ENCODE measurements around the gene ADISSP.

Gene ADISSP

DNA sequence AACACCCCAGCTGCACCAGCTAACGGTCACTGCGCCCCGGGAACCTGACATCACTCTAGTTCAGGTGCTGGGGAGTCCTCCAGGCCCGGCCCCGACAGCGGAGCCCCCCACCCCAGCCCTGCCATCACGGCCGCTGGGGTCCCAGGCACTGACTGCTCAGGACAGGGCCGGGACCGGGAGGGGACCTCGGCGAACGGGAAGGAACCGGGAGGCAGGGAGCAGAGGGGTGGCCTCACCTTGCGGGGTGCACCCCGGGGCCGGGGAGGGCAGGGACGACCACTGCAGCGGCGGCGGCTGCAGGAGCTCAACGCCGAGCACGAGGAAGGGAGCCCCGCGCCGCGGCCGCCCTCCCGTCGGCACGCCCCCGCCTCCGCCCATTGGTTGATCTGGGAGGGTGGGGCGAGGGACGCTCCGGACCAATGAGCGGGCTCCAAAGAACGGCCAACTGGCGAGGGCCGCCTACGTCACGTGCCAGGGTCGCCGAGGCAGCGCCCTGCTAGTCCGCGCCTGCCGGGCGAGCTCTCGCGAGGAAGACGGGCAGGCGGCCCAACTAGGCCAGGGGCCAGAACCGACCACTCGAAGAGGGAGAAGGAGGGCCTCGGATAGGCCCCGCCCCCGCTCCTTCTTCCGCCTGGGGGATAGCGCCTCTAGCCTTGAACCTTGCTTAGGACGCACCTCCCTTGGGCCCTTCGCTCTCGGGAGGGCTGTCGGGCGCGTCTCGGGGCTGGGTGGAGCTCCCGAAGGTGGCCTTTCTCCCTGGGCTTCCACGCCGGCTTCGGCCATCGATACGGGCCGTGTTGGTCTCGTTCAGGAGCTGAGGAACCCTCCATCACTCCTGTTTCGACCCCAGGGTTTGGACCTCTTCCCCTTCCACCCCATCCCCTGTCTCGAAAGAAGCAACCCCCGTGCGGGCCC, at the start of gene ADISSP:
ADISSP (minus strand) TSS at position 327 of the 915 bp plus-strand sequence. CDS start 7,653 bp downstream, outside the sequence.
- peak; percentile 99 for DNase-seq

DNA sequence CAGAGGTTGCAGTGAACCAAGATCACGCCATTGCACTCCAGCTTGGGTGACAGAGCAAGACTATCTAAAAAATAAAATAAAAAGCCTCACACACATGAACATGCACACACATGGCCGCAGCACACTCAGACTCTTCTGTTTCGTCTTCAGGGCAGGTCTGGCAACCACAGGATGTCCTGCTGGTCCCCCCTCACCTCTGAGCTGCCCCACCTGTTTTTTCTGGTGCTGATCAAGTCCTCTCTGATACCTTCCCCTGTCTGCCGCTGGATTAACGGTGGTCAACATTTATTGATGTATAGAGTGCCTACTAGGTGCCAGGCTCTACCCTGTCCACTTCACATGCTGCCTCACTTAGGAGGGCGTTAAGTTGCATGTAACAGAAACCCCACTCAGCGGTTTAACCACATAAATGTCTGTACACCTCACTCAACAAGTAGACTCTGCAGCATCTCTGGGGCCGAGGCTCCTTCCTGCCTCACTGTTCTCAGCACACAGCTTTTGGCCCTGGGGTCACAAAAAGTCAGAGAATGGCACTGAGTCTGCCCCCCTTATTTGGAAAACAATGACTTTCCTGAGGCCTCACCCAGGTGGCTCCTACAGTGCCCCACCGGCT, 48.3 kb upstream of the ADISSP start:
- peak; percentile 22 for DNase-seq

DNA sequence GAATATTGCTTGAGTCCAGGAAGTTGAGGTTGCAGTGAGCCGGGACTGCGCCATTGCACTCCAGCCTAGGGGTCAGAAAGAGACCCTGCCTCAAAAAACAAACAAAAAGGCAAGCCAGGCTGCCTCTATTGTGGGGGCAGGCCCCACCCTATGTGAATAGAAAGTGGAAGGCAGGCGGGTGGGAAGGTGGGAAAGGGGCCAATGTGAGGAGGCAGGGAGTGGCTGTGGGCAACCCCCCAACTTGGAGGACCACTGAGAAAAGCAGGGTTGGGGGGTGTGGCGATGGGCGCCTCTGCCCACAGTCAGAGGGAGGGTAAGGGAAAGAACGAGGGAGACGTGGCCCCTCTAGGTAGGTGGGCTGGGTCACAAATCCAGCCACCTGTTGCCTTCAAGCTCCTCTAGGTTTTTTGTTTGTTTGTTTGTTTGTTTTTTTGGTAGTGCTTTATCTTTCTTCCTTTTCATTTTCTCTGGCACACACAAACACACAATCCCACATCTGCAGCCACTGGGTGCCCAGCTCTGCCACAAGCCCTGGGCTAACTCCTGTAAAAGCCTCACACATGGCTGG, 47.5 kb upstream of the ADISSP start:
- DNase-seq: peak; percentile 7

DNA sequence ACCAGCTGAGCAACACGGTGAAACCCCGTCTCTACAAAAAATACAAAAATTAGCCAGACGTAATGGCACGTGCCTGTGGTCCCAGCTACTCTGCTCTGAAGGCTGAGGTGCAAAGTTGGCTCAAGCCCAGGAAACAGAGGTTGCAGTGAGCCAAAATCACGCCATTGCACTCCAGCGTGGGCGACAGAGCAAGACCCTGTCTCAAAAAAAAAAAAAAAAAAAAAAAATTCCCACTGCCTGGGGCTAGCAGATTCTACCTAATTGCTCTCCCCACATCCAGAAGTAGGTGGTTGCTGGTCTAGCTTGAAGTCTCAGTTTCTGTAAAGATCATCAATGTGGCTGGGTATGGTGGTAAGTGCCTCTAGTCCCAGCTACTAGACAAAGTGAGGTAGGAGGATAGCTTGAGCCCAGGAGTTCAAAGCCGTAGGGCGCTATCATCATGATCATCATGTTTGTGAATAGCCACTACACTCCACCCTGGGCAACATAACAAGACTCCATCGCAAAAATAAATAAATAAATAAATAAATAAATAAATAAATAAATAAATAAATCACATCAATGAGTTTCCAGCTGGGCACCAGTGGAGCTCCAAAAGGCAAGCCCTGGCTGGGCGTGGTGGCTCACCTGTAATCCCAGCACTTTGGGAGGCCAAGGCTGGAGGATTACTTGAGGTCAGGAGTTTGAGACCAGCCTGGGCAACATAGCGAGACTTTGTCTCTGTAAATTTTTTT, 46.5 kb upstream of the ADISSP start:
- peak; percentile 34 for DNase-seq

DNA sequence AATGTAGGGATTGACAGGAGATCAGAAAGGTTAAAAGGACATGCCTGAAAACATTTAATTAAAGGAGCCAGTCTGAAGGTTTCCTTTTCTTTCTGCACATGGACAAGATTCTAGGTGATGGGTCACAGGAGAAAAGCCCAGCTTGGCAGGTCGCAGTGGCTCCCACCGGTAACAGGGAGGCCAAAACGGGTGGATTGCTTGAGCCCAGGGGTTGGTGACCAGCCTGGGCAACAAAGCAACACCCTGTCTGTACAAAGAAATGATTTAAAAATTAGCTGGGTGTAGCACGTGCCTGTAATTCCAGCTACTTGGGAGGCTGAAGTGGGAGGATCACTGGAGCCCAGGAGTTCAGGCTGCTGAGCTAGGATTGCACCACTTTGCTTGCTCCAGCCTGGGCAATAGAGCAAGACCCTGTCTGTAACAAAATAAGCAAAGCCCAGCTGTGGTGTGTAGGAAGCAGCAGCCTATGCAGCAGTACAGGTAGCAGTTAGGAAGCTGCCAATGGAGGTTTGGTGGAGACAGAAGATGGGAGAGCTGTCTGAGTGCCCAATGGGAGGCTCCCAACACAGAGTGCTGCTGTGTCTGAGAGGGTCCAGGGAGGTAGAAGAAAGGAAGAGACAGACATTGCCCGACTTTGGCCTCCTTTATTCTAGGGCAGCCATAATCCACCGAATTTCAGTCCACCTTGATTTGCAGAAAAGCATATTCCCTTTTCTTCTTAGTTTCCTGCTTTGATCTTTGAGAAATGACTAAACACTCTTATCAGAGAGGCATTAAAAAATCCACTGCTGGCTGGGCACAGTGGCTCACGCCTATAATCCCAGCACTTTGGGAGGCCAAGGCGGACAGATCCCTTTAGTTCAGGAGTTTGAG, 45.7 kb upstream of the ADISSP start:
- peak; percentile 45 for DNase-seq

DNA sequence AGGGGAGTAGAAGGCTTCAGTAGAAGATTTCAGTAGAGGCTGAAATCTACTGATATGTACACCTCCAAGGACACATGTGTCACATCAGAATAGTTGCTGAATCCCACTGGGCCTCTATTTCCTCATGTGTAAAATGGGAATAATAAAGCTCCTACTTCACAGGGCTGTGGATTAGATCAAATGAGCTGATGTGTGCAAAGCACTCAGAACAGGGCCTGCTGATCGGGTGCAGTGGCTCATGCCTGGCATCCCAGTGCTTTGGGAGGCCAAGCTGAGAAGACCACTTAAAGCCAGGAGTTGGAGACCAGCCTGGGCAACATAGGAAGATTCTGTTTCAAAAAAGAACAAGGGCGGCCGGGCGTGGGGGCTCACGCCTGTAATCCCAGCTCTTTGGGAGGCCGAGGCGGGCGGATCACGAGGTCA, 44.7 kb upstream of the ADISSP start:
- no peak for DNase-seq

DNA sequence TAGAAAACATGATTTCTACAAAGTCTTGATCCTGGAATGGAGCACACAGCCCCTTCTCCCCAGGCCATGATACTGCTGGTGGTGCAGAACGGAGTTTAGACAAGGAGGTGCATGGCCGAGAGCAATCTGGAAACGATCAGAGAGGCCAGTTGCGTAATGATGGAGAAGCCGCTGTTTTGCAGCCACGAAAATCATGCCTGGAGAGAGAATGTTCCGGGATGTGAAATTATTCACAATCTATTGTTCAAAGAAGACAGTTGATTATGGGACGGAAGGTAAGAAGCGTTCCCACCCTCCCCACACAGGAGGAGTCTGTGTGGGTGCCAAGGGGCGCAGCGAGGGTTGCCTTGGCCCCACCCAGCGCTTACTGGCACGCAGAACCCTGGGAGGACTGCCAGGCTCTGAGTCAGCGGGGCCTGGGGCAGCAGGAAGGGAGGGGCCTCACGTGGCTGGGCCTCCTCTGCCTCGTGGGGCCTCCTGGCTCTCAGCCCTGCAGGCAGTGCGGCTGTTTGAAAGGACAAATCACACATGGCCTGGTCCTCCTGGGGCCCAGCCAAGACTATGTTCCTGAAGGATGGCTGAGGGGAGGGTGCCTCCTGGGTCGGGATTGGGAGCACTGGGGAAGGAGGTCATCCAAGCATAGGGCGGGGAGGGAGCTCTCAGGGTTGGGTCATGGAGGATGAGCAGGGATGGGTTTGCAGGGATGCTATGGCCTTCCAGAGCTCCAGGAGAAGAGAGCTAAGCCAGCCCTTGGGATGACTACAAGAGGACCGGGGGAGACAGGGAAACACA, 44.1 kb upstream of the ADISSP start:
- DNase-seq: peak; percentile 99

DNA sequence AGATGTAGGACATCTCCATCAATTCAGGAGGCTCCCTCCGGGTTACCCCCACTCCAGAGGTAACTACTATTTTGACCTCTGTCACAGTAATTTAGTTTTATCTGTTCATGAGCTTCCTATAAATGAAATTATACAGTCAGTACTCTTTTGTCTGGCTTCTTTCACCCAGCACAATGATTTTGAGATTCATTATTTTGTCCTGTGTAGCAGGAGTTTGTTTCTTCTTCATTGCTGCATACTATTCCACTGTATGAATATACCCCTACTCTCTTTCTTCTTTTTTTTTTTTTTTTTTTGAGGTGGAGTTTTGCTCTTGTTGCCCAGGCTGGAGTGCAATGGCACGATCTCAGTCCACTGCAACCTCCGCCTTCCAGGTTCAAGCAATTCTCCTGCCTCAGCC, 41.0 kb upstream of the ADISSP start:
- peak; percentile 16 for DNase-seq

DNA sequence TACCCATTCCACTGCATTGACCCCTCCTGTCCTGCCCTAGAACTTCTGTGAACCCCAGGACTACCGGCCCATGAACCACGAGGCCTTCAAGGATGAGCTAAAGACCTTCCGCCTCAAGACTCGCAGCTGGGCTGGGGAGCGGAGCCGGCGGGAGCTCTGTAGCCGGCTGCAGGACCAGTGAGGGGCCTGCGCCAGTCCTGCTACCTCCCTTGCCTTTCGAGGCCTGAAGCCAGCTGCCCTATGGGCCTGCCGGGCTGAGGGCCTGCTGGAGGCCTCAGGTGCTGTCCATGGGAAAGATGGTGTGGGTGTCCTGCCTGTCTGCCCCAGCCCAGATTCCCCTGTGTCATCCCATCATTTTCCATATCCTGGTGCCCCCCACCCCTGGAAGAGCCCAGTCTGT, 37.2 kb upstream of the ADISSP start:
- DNase-seq: no peak

DNA sequence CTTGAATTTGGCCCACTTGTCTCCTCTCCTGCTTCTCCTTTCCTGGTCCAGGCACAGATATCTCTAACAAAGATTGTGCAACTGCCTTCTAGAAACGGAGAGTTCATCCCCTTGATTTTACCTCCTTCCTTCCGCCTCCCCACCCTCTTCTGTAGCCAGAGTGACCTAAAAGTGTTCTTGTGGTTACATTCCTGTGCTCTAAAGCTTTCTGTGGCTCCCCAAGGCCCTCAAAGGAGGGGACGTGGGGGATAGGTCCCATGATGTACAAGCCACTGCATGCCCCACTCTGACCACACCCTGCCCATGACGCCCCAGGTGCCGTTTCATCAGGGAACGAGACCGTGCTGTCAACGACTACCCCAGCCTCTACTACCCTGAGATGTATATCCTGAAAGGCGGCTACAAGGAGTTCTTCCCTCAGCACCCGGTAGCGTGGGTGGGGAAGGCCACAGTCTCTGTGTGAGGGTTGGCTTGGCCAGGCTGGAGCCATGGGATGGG, 36.8 kb upstream of the ADISSP start:
- DNase-seq: no peak

DNA sequence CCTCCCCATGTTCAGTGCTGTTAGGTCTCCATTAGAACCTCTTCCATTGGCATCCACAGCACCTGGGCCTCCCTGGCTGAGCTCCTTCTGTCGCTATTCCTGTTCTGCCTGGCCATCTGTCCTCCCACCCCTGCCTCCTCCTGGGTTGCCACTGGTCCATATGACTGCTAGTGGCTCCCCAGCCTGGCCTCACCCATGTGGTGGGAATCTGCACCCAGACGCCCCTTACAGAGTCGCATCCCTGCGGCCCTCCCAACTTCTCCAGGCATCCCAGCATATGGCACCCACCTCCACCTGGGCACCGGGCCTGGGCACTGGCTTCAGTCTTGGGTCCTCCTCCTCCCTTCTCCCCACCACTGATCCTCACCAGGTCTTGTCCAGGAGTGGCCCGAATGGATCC, 36.3 kb upstream of the ADISSP start:
- DNase-seq: no peak

DNA sequence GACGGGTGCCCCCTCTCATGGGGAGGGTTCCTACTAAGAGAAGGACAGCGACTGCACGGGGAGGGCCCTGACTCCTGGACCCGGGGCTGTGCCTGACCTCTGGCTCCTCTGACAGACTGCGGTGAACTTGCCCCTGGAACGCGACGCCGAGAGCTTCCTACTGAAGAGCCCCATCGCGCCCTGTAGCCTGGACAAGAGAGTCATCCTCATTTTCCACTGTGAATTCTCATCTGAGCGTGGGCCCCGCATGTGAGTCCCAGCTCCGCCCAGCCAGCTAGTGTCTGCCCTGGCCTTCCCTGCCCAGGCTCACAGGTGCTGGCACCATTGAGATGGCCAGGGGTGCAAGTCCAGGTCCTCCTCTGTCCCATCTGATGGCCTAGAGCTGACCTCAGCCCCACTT, 35.7 kb upstream of the ADISSP start:
- DNase-seq: no peak

DNA sequence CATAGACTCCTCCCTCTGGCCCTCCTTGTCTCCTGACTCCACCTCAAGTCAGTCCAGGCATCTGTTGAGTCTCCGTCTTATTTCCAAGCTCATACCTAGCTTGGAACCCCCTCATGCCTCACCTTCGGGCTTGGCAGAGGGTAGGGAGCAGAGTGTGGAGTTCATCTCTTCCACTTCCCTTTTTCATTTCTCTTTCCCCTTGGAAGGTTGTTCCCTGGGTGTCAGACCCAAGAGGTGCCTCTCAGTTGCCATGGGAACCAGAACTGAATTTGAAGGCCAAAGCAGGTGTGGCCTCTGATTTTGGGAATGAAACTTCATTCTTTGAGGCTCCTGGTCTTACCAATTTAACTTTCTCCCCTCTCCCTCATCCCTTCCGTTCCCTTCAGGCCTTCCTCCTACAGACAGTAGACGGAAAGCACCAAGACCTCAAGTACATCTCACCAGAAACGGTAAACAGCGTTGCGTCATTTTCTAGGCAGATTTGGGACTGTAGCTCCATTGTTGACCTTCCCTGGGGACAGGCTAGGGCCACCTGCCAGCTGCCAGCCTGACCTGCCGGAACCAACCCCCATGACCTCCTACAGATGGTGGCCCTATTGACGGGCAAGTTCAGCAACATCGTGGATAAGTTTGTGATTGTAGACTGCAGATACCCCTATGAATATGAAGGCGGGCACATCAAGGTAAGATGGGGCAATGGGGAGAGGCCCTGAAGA, 35.1 kb upstream of the ADISSP start:
- no peak for DNase-seq

DNA sequence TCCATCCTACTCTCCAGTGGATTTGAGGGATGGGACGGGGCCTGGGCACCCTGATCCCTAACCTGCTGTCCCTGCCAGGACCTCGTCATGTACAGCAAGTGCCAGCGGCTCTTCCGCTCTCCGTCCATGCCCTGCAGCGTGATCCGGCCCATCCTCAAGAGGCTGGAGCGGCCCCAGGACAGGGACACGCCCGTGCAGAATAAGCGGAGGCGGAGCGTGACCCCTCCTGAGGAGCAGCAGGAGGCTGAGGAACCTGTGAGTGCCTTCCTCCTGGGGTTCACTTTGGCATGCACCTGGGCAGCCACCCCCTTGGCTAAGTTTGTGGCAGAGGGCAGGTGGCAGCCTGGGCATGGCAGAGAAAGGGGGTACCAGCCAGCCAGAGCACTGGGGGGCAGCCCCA, 34.3 kb upstream of the ADISSP start:
- DNase-seq: no peak

DNA sequence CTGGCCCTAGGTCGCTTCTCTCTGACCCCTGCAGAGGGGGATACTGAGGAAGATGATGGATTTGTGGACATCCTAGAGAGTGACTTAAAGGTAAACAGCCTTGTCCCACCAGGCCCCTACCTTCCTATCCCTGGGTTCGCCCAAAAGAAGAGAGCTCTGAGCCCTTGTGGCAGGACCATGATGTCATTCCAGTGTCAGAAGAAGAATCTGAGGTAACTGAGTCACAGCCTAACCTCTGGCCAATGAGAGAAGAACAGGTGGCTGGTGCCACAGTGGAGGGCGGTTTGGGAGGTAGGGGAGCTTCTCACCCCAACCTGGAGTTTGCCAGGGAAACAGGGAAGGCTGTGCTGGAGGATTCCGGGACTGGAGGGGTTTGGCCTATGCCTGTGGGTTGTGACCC, 33.7 kb upstream of the ADISSP start:
- no peak for DNase-seq

DNA sequence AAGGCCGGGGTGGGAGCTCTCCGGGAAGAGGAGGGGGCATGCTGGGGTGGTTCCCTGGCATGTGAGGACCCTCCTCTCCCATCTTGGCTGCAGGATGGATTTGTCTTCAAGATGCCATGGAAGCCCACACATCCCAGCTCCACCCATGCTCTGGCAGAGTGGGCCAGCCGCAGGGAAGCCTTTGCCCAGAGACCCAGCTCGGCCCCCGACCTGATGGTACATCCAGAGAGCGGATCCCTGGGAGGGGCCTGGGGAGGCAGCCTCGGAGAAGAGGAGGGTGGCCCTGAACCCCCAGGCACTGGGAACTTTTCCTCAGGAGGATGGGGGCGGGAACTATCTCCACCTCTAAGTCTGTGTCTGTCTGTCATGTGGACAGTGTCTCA, 33.3 kb upstream of the ADISSP start:
- DNase-seq: no peak

DNA sequence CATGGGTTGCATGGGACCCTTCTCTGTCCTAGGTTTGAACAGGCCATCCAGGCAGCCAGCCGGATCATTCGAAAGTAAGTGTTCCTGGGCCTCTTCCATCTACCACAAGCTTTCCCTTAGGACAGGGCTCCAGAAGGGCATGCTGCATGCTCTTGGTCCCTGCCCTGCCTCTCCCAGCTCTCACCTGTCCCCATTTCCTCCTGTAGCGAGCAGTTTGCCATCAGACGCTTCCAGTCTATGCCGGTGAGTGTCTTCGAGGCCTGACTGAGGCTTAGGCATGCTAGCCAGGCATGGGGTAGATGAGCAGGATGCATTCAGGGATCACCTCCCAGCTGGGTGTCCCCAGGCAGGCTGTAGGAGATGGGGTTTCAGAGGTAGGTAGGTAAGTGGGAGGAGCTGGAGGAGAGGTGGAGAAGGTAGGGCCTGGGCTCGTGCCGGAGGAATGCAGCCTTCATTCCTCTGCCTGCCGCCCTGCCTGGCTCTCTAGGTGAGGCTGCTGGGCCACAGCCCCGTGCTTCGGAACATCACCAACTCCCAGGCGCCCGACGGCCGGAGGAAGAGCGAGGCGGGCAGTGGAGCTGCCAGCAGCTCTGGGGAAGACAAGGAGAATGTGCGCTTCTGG, 32.8 kb upstream of the ADISSP start:
- DNase-seq: no peak

DNA sequence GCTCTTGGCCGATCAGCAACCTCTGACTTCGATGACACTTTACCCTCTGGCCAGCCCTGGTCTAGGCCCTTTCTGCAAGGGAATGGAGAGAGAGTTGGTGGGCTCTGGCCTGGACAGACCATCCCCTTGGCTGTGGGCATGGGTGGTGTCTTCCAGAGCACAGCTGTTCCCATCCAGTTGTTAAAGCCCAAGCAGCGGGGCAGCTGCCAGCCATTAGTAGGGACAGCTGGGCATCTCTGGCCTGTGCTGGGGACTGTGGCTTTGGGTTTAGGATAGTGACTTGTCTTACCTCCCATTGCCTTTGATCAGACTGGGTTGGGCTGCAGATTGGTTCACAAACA, 31.3 kb upstream of the ADISSP start:
- peak; percentile 63 for DNase-seq

DNA sequence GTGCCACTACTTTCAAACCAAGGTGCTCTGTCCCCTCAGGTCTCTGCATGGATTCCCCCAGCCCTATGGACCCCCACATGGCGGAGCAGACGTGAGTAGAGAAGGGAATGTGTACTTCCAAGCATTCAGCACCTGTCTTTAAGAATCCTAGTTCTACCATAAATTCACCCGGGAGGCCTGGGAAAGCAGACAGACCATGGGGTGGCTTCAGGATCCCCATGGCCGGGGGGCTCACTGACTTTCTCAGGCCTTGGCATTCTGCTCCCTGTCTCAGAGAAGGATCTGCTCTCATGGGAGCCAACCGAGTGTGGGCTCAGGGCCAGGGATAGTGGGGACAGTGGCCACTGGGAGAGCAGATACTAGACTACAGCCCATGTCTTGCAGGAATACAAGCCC, 30.8 kb upstream of the ADISSP start:
- DNase-seq: no peak
